Daoy (cell line): Measurements from ENCODE around the gene ZNF587. TPM values are rescaled to one million over a fixed set of nuclear protein-coding genes. Genes with fewer than 3 reads are reported as not detected.
"Not testable (repeated sequence)": the region's sequence is repeated elsewhere in the genome, so short reads cannot be mapped to it uniquely, and the experiment has no call there.

Experiments used
- DNase-seq: peaks from one replicate; pipeline ENCODE4 v3.0.0-alpha.2; 2015; ENCODE audit warnings: low read depth
- total RNA-seq: library from RNA; depleted of rRNA; stranded (reverse); fragments of >200 nt; shearing (Covaris generic); gene quantifications from 2 replicates; pipeline ENCODE4 v1.2.3, GENCODE V29; 2014; rRNA removed

ZNF587 gene
- 11.2 and 20.4 TPM in 2 replicates for total RNA-seq

GRCh38 chr19:57849666-57850473 lies at the start of gene ZNF587:
Gene ZNF587 (plus strand): TSS chr19:57849859. CDS start chr19:57850039, 180 bp downstream.
- peak; percentile 90 for DNase-seq

GRCh38 chr19:57800696-57801095 lies 49.0 kb upstream of the ZNF587 start:
- DNase-seq, result no peak

DNA sequence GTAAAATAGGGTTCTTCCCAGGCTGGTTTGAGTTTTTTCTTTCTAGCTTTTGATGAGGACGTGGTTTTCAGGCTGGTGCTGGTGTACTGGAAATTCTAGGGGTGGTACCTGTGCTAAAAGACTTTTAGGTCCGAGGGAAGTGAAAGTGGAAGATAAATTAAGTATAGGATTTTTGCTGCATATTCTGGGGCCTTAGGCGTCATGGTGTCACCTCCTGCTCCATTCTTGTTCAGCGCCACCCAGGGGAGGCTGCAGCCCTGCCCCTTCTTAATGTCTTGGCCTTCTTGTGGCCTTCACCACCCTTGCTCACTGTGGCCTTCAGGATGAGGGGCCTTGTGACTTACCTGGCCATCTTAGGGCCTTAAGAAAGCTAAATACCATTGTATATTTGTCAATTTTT lies 47.4 kb upstream of the ZNF587 start:
- DNase-seq, result no peak

DNA sequence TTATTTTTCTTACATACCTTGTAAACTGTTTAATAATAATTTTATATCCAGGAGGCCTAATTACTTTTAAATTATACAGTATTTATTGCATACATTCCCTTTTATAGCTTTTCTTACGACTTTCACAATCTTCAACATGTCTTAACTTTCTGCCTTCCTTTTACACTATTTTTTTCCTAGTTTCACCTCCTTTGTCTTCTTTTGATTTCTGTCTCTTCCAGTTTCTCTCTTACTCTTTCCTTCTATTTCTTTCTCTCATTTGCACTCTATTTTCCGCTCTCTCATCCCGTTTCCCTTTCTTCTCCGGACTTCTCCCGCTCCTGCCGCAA lies 46.4 kb upstream of the ZNF587 start:
- no peak for DNase-seq

GRCh38 chr19:57803594-57804325 lies 45.9 kb upstream of the ZNF587 start:
- DNase-seq, result peak; percentile 71

DNA sequence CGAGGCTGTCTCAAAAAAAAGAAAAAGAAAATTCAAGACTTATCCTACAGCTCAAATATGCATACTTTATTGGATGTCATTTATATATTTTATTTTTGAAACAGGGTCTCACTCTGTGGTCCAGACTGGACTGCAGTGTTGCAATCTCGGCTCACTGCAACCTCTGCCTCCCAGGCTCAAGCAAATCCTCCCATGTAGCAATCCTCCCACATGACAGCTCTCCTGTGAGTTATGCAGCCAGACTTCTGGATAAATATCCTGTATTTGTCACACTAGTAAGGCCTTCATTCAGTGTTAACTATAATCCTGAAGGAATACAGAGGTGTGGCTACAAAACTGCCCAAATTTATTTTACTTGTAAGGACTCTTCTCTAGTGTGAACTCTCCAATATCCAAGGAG lies 42.1 kb upstream of the ZNF587 start:
- DNase-seq, result no peak

DNA sequence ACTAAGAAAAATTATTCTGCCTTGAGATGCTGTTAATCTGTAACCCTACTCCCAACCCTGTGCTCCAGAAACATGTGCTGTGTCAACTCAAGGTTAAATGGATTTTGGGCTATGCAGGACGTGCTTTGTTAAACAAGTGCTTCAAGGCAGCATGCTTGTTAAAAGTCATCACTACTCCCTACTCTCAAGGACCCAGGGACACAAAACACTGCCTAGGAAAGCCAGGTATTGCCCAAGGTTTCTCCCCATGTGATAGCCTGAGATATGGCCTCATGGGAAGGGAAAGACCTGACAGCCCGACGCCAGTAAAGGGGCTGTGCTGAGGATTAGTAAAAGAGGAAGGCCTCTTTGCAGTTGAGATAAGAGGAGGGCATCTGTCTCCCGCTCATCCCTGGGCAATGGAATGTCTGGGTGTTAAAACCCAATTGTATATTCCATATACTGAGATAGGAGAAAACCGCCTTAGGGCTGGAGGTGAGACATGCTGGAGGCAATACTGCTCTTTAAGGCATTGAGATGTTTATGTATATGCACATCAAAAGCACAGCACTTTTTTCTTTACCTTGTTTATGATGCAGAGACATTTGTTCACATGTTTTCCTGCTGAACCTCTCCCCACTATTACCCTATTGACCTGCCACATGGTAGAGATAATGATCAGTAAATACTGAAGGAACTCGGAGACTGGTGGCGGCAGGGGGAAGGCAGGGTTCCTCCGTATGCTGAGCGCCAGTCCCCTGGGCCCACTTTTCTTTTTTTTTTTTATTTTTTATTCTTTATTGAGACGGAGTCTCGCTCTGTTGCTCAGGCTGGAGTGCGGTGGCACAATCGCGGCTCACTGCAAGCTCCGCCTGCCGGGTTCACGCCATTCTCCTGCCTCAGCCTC lies 39.0 kb upstream of the ZNF587 start:
- DNase-seq, result not testable (repeated sequence)

DNA sequence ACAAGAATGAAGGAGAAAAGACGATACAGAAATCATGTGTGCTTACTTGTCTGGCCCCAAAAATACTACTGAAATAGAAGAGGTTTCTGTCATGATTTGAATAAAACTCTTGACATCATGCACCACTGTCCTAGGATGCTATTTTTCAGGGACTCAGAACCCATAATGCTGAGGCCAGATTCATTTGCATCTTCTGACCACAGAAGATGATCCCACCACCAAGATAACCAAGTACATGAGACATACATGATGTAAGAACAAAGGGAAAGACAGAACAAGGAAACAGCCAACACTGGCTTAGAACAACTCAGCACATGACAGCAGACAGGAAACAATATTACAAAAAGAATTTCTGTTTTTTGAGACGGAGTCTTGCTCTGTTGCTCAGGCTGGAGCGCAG lies 37.4 kb upstream of the ZNF587 start:
- no peak for DNase-seq

- not testable (repeated sequence) for DNase-seq
Measured at GRCh38 chr19:57812975-57813820, 36.5 kb upstream of the ZNF587 start.

- no peak for DNase-seq
Measured at GRCh38 chr19:57813919-57814504, 35.6 kb upstream of the ZNF587 start.

- peak; percentile 92 for DNase-seq
Measured at GRCh38 chr19:57814505-57815246, 35.0 kb upstream of the ZNF587 start, which contains the start of gene ZNF552. Gene ZNF552 (minus strand): TSS chr19:57814913. CDS start chr19:57814743, 170 bp downstream.

GRCh38 chr19:57815247-57816075 lies 34.2 kb upstream of the ZNF587 start:
- no peak for DNase-seq

DNA sequence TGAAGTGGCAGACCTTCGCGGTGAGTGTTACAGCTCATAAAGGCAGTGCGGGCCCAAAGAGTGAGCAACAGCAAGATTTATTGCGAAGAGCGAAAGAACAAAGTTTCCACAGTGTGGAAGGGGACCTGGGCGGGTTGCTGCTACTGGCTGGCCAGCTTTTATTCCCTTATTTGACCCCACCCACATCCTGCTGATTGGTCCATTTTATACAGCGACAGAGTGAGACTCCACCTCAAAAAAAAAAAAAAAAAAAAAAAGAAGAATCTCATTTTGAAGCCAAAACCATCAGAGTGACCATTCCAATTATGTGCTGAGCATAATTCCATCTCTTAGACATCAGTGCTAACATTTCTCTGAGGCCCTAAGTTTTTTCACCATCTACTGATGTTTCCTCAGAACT lies 33.0 kb upstream of the ZNF587 start:
- no peak for DNase-seq

GRCh38 chr19:57817976-57818375 lies 31.7 kb upstream of the ZNF587 start:
- no peak for DNase-seq

- DNase-seq, result no peak
Measured at GRCh38 chr19:57818378-57818777, 31.3 kb upstream of the ZNF587 start.

DNA sequence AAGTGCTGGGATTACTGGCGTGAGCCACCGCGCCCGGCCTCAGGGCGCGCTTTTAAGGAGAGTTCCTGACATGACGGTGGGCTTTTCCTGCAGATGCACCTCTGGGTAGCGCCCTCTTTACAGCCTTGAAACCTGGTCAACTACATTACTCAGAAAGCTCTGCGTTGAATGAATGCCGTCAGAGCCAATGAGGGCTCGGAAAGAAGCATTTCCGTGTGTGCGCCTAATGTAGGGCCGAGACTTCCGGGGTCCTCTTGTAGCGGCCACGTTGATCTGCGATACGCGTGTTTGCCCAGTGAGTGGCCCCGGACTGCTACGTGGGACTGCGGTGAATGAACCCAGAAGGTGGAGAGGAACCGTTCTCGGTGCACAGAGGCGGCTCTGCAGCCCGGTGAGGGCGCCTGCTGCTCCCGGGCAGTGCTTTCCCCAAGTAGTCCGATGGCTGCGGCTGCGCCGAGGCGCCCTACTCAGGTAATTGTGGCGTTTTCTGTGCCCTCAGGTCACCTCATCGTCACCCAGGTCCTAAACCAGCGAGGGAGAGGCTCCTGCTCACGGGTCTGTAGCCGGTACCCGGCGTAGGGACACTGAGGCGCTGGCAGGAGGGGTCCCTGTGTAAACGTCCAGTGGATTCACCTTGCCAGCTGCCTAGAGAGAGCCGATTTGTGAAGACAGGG lies 30.0 kb upstream of the ZNF587 start:
- DNase-seq, result peak; percentile 92

DNA sequence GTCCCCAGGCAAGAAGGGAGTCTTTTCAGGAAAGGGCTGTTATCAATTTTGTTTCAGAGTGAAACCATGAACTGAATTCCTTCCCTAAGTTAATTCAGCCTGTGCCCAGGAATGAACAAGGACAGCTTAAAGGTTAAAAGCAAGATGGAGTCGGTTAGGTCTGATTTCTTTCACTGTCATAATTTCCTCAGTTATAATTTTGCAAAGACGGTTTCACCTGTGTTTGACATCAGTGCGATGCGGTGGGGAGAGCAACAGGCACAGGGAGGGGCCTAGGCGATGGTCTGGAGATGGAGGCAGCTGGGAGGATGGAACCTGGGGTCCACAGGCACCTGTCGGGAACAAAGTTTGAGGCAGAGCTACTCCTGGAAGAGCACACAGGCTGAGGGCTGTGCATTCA lies 29.1 kb upstream of the ZNF587 start:
- no peak for DNase-seq

GRCh38 chr19:57821095-57821494 lies 28.6 kb upstream of the ZNF587 start:
- DNase-seq, result not testable (repeated sequence)
